Astrocyte (in vitro differentiated cells and primary cell): Measurements from ENCODE around the gene GABBR2.

Experiments used
- EZH2 ChIP-seq: IDR thresholded peaks from 2 replicates; pipeline ENCODE4 v1.6.1; 2012; ENCODE audit warnings: mild to moderate bottlenecking, low read length, inconsistent platforms; ENCODE audit not compliant: insufficient read depth
- TF ChIP-seq, protein P1 (sequence below): IDR thresholded peaks from 2 replicates; pipeline ENCODE4 v1.5.1; 2011; ENCODE audit warnings: low read depth, mild to moderate bottlenecking, inconsistent platforms, low read length, moderate library complexity; ENCODE audit not compliant: insufficient read depth

DNA sequence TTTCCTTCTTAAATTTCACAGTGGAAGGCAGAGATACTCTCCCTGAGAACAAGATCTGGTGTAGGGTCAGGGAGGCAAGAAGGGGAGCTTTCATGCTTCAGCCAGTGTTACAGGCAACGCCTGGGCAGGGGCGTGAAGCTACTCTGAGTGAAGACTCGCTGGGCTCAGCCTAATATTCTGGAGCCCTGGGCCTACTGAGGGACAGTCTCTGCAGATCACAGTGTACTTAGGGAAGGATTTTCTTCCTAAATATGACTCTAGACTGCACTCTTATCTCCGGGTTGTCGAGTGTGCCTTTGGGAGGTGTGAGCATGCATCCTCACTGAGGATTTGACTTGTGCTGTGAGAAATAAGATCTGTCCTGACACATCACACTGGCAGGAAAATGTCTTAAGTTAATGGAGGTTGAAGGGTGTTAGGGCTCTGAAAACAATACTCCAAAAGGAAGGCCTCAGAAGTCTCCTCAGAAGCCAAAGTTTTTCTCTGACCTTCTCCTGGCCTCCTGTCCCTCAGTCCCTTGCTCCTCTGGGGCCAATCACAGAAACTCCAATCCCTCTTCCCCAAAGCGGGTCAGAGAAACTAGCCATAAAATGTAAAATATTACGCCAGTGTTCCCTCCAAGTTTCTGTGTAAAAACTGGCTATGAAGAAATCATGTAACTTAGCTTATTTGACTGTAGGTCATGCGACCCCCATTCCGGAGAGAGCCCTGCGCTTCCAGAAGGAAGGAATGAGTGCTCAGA is 296.5 kb downstream of the GABBR2 start:
- no peak for TF ChIP-seq EZH2
- TF ChIP-seq, protein P1, sequence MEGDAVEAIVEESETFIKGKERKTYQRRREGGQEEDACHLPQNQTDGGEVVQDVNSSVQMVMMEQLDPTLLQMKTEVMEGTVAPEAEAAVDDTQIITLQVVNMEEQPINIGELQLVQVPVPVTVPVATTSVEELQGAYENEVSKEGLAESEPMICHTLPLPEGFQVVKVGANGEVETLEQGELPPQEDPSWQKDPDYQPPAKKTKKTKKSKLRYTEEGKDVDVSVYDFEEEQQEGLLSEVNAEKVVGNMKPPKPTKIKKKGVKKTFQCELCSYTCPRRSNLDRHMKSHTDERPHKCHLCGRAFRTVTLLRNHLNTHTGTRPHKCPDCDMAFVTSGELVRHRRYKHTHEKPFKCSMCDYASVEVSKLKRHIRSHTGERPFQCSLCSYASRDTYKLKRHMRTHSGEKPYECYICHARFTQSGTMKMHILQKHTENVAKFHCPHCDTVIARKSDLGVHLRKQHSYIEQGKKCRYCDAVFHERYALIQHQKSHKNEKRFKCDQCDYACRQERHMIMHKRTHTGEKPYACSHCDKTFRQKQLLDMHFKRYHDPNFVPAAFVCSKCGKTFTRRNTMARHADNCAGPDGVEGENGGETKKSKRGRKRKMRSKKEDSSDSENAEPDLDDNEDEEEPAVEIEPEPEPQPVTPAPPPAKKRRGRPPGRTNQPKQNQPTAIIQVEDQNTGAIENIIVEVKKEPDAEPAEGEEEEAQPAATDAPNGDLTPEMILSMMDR: no peak
